Measurements from ENCODE around the gene NPTN.

NPTN gene

GRCh38 chr15:73637527-73637926, 4.3 kb upstream of the NPTN start:
- CTCF ChIA-PET, result interaction anchor here (0.6 to 11.9 kb wide), 28 partner anchors 9 to 354 kb away, joined by 3 to 182 read pairs (median 12); partner anchors contain the start of gene CD276

GRCh38 chr15:73633991-73634495, 854 bp upstream of the NPTN start:
- ChIA-PET POLR2A (interaction anchor here (0.6 to 0.9 kb wide), 3 partner anchors 24 to 74 kb away, joined by 3 read pairs; no protein-coding TSS in a partner anchor), CTCF (interaction anchor here (1.0 to 11.9 kb wide), 11 partner anchors 8 to 356 kb away, joined by 3 to 182 read pairs (median 40); no protein-coding TSS in a partner anchor)
- no peak for DNase-seq (ENCODE audit: extremely low spot score)
- TF ChIP-seq CTCF (IDR thresholded peaks at IDR 0.05; ENCODE audit: control extremely low read depth, extremely low read depth, low read depth, missing control alignments), result no peak

More at GRCh38 chr15:73637527-73637926, 4.3 kb upstream of the NPTN start:
- POLR2A ChIA-PET, result no interaction called here
- no peak for DNase-seq (ENCODE audit: extremely low spot score)
- TF ChIP-seq CTCF (IDR thresholded peaks at IDR 0.05; ENCODE audit: control extremely low read depth, extremely low read depth, low read depth, missing control alignments), result no peak

GRCh38 chr15:73632670-73633058, 525 bp downstream of the NPTN start:
- TF ChIP-seq CTCF (IDR thresholded peaks at IDR 0.05; ENCODE audit: control extremely low read depth, extremely low read depth, low read depth, missing control alignments), result no peak
- ChIA-PET CTCF (interaction anchor here (1.2 to 11.9 kb wide), 5 partner anchors 11 to 70 kb away, joined by 3 to 182 read pairs (median 118); no protein-coding TSS in a partner anchor), POLR2A (interaction anchor here (0.6 to 1.9 kb wide), 2 partner anchors 14 to 79 kb away, joined by 3 to 4 read pairs; no protein-coding TSS in a partner anchor)
- DNase-seq (ENCODE audit: extremely low spot score), result no peak

GRCh38 chr15:73631915-73632669, 1.1 kb downstream of the NPTN start:
- no peak for TF ChIP-seq CTCF (IDR thresholded peaks at IDR 0.05; ENCODE audit: control extremely low read depth, extremely low read depth, low read depth, missing control alignments)
- ChIA-PET CTCF (interaction anchor here (0.9 to 11.9 kb wide), 7 partner anchors 9 to 69 kb away, joined by 3 to 182 read pairs (median 5); partner anchors contain the start of gene CD276), POLR2A (interaction anchor here (0.6 to 1.9 kb wide), 2 partner anchors 15 to 79 kb away, joined by 3 to 4 read pairs; no protein-coding TSS in a partner anchor)
- DNase-seq (ENCODE audit: extremely low spot score), result no peak

- POLR2A ChIA-PET, result no interaction called here
- no peak for TF ChIP-seq CTCF (IDR thresholded peaks at IDR 0.05; ENCODE audit: control extremely low read depth, extremely low read depth, low read depth, missing control alignments)
- CTCF ChIA-PET, result interaction anchor here (1.0 to 11.9 kb wide), 9 partner anchors 8 to 69 kb away, joined by 3 to 182 read pairs (median 5); partner anchors contain the start of gene CD276
- no peak for DNase-seq (ENCODE audit: extremely low spot score)
Measured at GRCh38 chr15:73630921-73631362, 2.2 kb downstream of the NPTN start.

- no peak for DNase-seq (ENCODE audit: extremely low spot score)
- no peak for TF ChIP-seq CTCF (IDR thresholded peaks at IDR 0.05; ENCODE audit: control extremely low read depth, extremely low read depth, low read depth, missing control alignments)
- CTCF ChIA-PET, result interaction anchor here (1.0 to 11.9 kb wide), 7 partner anchors 9 to 70 kb away, joined by 3 to 182 read pairs (median 8); no protein-coding TSS in a partner anchor
- POLR2A ChIA-PET, result interaction anchor here (0.6 kb wide), 1 partner anchor 9 kb away, joined by 3 read pairs; no protein-coding TSS in a partner anchor
Measured at GRCh38 chr15:73629798-73630429, 3.3 kb downstream of the NPTN start.
